ENCODE measurements around the gene RAB11FIP5. TPM values are rescaled to one million over a fixed set of nuclear protein-coding genes. Genes with fewer than 3 reads are reported as not detected.

The RAB11FIP5 gene
- total and polyA plus RNA-seq, 2 experiments from 2014 or later = 4.4 to 16.6 TPM

DNA sequence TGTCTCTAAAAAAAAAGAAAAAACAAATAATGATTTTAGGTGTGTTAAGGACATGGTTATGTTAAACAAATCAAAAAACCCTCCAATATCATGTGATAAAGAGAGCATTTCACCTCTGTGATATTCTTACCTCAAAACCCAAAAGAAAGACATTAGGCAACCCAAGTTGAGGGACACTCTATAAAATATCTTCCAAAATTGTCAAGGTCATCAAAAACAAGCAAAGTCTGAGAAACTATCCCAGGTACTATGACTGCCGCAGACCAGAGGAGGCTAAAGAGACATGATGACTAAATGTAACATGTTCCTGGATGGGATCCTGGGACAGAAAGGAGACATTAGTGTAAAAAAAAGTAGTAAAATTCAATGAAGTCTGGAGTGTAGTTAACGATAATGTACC is 45.7 kb downstream of the RAB11FIP5 start:
- H3K36me3 Mint-ChIP-seq (ENCODE audit: low read depth) = peaks cover 9% of the 10 kb centered on the region
- H3K4me3 ChIP-seq = no peak overlapping the region
- H3K27ac ChIP-seq (ENCODE audit: low read depth) = no peak overlapping the region
- TF ChIP-seq, protein P1, sequence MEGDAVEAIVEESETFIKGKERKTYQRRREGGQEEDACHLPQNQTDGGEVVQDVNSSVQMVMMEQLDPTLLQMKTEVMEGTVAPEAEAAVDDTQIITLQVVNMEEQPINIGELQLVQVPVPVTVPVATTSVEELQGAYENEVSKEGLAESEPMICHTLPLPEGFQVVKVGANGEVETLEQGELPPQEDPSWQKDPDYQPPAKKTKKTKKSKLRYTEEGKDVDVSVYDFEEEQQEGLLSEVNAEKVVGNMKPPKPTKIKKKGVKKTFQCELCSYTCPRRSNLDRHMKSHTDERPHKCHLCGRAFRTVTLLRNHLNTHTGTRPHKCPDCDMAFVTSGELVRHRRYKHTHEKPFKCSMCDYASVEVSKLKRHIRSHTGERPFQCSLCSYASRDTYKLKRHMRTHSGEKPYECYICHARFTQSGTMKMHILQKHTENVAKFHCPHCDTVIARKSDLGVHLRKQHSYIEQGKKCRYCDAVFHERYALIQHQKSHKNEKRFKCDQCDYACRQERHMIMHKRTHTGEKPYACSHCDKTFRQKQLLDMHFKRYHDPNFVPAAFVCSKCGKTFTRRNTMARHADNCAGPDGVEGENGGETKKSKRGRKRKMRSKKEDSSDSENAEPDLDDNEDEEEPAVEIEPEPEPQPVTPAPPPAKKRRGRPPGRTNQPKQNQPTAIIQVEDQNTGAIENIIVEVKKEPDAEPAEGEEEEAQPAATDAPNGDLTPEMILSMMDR (conservative IDR thresholded peaks at IDR 0.05; ENCODE audit: low read depth in 2 of 2) = no peak
- TF ChIP-seq STAT1 (IDR thresholded peaks at IDR 0.05; ENCODE audit: unreplicated experiment) (no peak), CREB1 (CRISPR knock-in tag; IDR thresholded peaks at IDR 0.05; ENCODE audit: low read depth) (no peak), JUNB (IDR thresholded peaks at IDR 0.05; ENCODE audit: unreplicated experiment) (no peak), NANOG (IDR thresholded peaks at IDR 0.05; ENCODE audit: borderline replicate concordance) (no peak), EZH2phosphoT487 (IDR thresholded peaks at IDR 0.05; ENCODE audit: unreplicated experiment) (no peak), ZNF114 (CRISPR knock-in tag; IDR thresholded peaks at IDR 0.05) (no peak), EZH2 (IDR thresholded peaks at IDR 0.05; ENCODE audit: low read depth, unreplicated experiment) (no peak), ZNF331 (CRISPR knock-in tag; IDR thresholded peaks at IDR 0.05; ENCODE audit: low read depth) (no peak), POLR2AphosphoS5 (IDR thresholded peaks at IDR 0.05; ENCODE audit: low read depth) (no peak)
- TF ChIP-seq, protein P2, sequence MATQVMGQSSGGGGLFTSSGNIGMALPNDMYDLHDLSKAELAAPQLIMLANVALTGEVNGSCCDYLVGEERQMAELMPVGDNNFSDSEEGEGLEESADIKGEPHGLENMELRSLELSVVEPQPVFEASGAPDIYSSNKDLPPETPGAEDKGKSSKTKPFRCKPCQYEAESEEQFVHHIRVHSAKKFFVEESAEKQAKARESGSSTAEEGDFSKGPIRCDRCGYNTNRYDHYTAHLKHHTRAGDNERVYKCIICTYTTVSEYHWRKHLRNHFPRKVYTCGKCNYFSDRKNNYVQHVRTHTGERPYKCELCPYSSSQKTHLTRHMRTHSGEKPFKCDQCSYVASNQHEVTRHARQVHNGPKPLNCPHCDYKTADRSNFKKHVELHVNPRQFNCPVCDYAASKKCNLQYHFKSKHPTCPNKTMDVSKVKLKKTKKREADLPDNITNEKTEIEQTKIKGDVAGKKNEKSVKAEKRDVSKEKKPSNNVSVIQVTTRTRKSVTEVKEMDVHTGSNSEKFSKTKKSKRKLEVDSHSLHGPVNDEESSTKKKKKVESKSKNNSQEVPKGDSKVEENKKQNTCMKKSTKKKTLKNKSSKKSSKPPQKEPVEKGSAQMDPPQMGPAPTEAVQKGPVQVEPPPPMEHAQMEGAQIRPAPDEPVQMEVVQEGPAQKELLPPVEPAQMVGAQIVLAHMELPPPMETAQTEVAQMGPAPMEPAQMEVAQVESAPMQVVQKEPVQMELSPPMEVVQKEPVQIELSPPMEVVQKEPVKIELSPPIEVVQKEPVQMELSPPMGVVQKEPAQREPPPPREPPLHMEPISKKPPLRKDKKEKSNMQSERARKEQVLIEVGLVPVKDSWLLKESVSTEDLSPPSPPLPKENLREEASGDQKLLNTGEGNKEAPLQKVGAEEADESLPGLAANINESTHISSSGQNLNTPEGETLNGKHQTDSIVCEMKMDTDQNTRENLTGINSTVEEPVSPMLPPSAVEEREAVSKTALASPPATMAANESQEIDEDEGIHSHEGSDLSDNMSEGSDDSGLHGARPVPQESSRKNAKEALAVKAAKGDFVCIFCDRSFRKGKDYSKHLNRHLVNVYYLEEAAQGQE (IDR thresholded peaks at IDR 0.05; ENCODE audit: unreplicated experiment) = no peak
- TF ChIP-seq, protein P3, sequence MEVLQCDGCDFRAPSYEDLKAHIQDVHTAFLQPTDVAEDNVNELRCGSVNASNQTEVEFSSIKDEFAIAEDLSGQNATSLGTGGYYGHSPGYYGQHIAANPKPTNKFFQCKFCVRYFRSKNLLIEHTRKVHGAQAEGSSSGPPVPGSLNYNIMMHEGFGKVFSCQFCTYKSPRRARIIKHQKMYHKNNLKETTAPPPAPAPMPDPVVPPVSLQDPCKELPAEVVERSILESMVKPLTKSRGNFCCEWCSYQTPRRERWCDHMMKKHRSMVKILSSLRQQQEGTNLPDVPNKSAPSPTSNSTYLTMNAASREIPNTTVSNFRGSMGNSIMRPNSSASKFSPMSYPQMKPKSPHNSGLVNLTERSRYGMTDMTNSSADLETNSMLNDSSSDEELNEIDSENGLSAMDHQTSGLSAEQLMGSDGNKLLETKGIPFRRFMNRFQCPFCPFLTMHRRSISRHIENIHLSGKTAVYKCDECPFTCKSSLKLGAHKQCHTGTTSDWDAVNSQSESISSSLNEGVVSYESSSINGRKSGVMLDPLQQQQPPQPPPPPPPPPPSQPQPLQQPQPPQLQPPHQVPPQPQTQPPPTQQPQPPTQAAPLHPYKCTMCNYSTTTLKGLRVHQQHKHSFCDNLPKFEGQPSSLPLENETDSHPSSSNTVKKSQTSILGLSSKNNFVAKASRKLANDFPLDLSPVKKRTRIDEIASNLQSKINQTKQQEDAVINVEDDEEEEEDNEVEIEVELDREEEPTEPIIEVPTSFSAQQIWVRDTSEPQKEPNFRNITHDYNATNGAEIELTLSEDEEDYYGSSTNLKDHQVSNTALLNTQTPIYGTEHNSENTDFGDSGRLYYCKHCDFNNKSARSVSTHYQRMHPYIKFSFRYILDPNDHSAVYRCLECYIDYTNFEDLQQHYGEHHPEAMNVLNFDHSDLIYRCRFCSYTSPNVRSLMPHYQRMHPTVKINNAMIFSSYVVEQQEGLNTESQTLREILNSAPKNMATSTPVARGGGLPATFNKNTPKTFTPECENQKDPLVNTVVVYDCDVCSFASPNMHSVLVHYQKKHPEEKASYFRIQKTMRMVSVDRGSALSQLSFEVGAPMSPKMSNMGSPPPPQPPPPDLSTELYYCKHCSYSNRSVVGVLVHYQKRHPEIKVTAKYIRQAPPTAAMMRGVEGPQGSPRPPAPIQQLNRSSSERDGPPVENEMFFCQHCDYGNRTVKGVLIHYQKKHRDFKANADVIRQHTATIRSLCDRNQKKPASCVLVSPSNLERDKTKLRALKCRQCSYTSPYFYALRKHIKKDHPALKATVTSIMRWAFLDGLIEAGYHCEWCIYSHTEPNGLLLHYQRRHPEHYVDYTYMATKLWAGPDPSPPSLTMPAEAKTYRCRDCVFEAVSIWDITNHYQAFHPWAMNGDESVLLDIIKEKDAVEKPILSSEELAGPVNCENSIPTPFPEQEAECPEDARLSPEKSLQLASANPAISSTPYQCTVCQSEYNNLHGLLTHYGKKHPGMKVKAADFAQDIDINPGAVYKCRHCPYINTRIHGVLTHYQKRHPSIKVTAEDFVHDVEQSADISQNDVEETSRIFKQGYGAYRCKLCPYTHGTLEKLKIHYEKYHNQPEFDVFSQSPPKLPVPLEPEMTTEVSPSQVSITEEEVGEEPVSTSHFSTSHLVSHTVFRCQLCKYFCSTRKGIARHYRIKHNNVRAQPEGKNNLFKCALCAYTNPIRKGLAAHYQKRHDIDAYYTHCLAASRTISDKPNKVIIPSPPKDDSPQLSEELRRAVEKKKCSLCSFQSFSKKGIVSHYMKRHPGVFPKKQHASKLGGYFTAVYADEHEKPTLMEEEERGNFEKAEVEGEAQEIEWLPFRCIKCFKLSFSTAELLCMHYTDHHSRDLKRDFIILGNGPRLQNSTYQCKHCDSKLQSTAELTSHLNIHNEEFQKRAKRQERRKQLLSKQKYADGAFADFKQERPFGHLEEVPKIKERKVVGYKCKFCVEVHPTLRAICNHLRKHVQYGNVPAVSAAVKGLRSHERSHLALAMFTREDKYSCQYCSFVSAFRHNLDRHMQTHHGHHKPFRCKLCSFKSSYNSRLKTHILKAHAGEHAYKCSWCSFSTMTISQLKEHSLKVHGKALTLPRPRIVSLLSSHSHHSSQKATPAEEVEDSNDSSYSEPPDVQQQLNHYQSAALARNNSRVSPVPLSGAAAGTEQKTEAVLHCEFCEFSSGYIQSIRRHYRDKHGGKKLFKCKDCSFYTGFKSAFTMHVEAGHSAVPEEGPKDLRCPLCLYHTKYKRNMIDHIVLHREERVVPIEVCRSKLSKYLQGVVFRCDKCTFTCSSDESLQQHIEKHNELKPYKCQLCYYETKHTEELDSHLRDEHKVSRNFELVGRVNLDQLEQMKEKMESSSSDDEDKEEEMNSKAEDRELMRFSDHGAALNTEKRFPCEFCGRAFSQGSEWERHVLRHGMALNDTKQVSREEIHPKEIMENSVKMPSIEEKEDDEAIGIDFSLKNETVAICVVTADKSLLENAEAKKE (CRISPR knock-in tag; IDR thresholded peaks at IDR 0.05) = no peak
- TF ChIP-seq, protein P4, sequence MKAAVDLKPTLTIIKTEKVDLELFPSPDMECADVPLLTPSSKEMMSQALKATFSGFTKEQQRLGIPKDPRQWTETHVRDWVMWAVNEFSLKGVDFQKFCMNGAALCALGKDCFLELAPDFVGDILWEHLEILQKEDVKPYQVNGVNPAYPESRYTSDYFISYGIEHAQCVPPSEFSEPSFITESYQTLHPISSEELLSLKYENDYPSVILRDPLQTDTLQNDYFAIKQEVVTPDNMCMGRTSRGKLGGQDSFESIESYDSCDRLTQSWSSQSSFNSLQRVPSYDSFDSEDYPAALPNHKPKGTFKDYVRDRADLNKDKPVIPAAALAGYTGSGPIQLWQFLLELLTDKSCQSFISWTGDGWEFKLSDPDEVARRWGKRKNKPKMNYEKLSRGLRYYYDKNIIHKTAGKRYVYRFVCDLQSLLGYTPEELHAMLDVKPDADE (IDR thresholded peaks at IDR 0.05) = no peak
- no peak overlapping the region for H3K4me2 ChIP-seq
- peaks cover 15% of the 10 kb centered on the region for H3K27me3 Mint-ChIP-seq (ENCODE audit: insufficient read depth, low read depth, poor library complexity)
- ATAC-seq = no peak
- 0 out of 2 replicates have a peak, but pooled peaks cover 4% of the 10 kb centered on the region for H3F3A ChIP-seq (replicated peaks; ENCODE audit: low read depth)
- H2AFZ ChIP-seq = no peak overlapping the region
- no peak overlapping the region for H3K4me3 Mint-ChIP-seq
- H3K4me1 ChIP-seq (ENCODE audit: insufficient read depth) = peaks cover 28% of the 10 kb centered on the region
- no peak for DNase-seq (ENCODE audit: low spot score)
- no peaks in the 10 kb centered on the region for H3K9me2 ChIP-seq (ENCODE audit: insufficient read depth)
- no peaks in the 10 kb centered on the region for H3K27me3 ChIP-seq (ENCODE audit: insufficient read depth)
- H3K27ac Mint-ChIP-seq = no peak overlapping the region
- H3K4me1 Mint-ChIP-seq = peaks cover 43% of the 10 kb centered on the region
- H4K20me1 ChIP-seq (replicated peaks; ENCODE audit: insufficient read depth) = peaks cover 20% of the 10 kb centered on the region; the same call in 1 of the 2 replicates
- H3K79me2 ChIP-seq (replicated peaks; ENCODE audit: insufficient read depth) = peaks cover 83% of the 10 kb centered on the region
- H3K36me3 ChIP-seq (ENCODE audit: insufficient read depth) = no peaks in the 10 kb centered on the region
- no peaks in the 10 kb centered on the region for H3K9me3 Mint-ChIP-seq
